ENCODE measurements around the gene STRA6.

STRA6 gene

GRCh38 chr15:74233851-74234597 is 31.4 kb upstream of the STRA6 start:
- Histone ChIP-seq H3K4me1 (ENCODE audit: insufficient read depth, low read length) (peaks cover 3% of the 10 kb centered on the region; the same call in 1 of the 2 replicates), H3K9ac (ENCODE audit: low read depth, low read length) (no peak overlapping the region), H3K36me3 (ENCODE audit: insufficient read depth, low read length) (no peaks in the 10 kb centered on the region), H3K9me3 (ENCODE audit: control insufficient read depth, insufficient read depth, low read length) (no peaks in the 10 kb centered on the region)

DNA sequence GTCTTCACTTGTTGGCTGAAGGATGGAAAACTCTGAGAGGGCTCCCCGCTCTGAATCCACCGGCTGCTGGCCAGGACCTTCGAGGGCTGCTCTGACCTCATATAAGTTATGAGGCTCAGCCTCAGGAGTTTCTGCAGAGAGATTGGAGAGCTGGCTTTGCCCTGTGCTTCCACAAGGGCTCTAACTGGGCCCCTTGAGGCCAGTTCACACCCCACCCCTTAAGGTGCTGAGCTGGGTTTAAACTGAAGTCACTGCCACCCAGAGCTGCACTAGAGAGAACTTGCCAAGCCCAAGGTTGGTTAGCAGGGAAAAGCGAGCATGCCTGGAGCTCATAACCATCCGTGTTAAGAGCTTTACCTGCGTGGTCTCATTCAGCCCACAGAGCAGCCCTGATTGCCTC is 30.8 kb upstream of the STRA6 start:
- H3K4me1 ChIP-seq (ENCODE audit: insufficient read depth, low read length) = peaks cover 2% of the 10 kb centered on the region; the same call in 1 of the 2 replicates
- H3K36me3 ChIP-seq (ENCODE audit: insufficient read depth, low read length) = no peaks in the 10 kb centered on the region
- no peaks in the 10 kb centered on the region for H3K9me3 ChIP-seq (ENCODE audit: control insufficient read depth, insufficient read depth, low read length)
- no peak overlapping the region for H3K9ac ChIP-seq (ENCODE audit: low read depth, low read length)

GRCh38 chr15:74231475-74231874 is 28.9 kb upstream of the STRA6 start:
- Histone ChIP-seq H3K9ac (ENCODE audit: low read depth, low read length) (no peak overlapping the region), H3K36me3 (ENCODE audit: insufficient read depth, low read length) (no peaks in the 10 kb centered on the region), H3K4me1 (ENCODE audit: insufficient read depth, low read length) (peaks cover 12% of the 10 kb centered on the region; the same call in 1 of the 2 replicates), H3K9me3 (ENCODE audit: control insufficient read depth, insufficient read depth, low read length) (no peaks in the 10 kb centered on the region)

GRCh38 chr15:74229686-74230085 is 27.1 kb upstream of the STRA6 start:
- Histone ChIP-seq H3K9me3 (ENCODE audit: control insufficient read depth, insufficient read depth, low read length) (no peaks in the 10 kb centered on the region), H3K36me3 (ENCODE audit: insufficient read depth, low read length) (no peaks in the 10 kb centered on the region), H3K4me1 (ENCODE audit: insufficient read depth, low read length) (peaks cover 16% of the 10 kb centered on the region), H3K9ac (ENCODE audit: low read depth, low read length) (no peak overlapping the region)

DNA sequence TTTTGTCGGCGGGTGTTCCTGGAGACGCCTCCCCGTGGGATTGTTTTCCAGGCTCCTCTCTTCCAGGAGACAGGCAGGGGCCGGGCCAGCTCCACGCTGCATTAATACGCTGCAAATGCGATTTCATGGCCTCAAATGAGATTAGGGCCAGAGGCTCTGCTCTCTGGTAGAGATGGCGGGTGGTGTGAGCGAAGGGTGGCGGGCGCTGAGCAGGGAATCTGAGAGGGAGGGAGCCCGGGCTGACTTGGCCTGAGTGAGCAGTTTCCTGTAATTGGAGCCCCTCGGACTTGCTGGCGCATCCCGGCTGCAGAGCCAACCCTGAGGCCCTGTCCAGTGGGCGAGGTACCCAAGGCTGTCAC is 26.1 kb upstream of the STRA6 start:
- Histone ChIP-seq H3K9ac (ENCODE audit: low read depth, low read length) (no peak overlapping the region), H3K9me3 (ENCODE audit: control insufficient read depth, insufficient read depth, low read length) (no peaks in the 10 kb centered on the region), H3K4me1 (ENCODE audit: insufficient read depth, low read length) (peaks cover 25% of the 10 kb centered on the region), H3K36me3 (ENCODE audit: insufficient read depth, low read length) (no peaks in the 10 kb centered on the region)

- Histone ChIP-seq H3K36me3 (ENCODE audit: insufficient read depth, low read length) (no peaks in the 10 kb centered on the region), H3K9ac (ENCODE audit: low read depth, low read length) (no peak overlapping the region), H3K9me3 (ENCODE audit: control insufficient read depth, insufficient read depth, low read length) (no peaks in the 10 kb centered on the region), H3K4me1 (ENCODE audit: insufficient read depth, low read length) (peaks cover 27% of the 10 kb centered on the region)
Measured at GRCh38 chr15:74227968-74228722, 25.6 kb upstream of the STRA6 start.

DNA sequence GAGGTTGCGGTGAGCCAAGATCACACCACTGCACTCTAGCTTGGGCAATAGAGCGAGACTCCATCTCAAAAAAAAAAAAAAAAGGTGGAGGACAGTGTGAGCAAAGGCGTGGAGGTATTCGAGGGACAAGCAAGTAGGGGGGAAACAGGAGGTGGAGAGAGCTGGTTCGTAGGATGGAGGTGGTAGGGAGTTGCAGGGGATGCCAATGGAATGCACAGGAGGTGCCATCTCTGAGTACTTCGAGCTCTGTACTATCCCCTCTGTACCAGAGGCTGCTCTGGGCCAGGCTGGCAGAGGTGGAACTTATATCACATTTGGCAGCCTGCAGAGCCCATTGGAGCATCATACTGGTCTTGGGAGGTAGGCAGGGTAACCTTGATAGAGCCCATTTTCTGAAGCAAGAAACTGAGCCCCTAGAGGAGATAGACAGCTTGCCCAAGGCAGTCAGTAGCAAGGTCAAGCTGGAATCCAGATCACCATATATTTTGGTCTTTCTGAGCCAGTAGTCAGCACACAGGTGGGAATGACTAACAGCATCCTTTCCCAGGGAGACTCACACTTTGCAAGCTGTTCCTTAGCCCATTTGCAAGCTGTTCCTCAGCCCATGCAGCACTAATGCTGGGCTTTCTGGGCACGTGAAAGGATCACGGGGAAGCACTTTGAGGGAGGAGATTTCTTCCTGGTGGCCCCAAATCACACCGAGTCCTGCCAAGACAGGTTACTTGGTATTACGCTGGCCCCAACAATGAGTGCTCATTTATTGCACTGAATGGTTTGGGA is 24.4 kb upstream of the STRA6 start:
- Histone ChIP-seq H3K9ac (ENCODE audit: low read depth, low read length) (no peak overlapping the region), H3K9me3 (ENCODE audit: control insufficient read depth, insufficient read depth, low read length) (no peaks in the 10 kb centered on the region), H3K4me1 (ENCODE audit: insufficient read depth, low read length) (peaks cover 36% of the 10 kb centered on the region), H3K36me3 (ENCODE audit: insufficient read depth, low read length) (no peaks in the 10 kb centered on the region)

- Histone ChIP-seq H3K9me3 (ENCODE audit: control insufficient read depth, insufficient read depth, low read length) (no peaks in the 10 kb centered on the region), H3K4me1 (ENCODE audit: insufficient read depth, low read length) (peaks cover 46% of the 10 kb centered on the region), H3K9ac (ENCODE audit: low read depth, low read length) (no peak overlapping the region), H3K36me3 (ENCODE audit: insufficient read depth, low read length) (no peaks in the 10 kb centered on the region)
Measured at GRCh38 chr15:74225928-74226327, 23.3 kb upstream of the STRA6 start.

DNA sequence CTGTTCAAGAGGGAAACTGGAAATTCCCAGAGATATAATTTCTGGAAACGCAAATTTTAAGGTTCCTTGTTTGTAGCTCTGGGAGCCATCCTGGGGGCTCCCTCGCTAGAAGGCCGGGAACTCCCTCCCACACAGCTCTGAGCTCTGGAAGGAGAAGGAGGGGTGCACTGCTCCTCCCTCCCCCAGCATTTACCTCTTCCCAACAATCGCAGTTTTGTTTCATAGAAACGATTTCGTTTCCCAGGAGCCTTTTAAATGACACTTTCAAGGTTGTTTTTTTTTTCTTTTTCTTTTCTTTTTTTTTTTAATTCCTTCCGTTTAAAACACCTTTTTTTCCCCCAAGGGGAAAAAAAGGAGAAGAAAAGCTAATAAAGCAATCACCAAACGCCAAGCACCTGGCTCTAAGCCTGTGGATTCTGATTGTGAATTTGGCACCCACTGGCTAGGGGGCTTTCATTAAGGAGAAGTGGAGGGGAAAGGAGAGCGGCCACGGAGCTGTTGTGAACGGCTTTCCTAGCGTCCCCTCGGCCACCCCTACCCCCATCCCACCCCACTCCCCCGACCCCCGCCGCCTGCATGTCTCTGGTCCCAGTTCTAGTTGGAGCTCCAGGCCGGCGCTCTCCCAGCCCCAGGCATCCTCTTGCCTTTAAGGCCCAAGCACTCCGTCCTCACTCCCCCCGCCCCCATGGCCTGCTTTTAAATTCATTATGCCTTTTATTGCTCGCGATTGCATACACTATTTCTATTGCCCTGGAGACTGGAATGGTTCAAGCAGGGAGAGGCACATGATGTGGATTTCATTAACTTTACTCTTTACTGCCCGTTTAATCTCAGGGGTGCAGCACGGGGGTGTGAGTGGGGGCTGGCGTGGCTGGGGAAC is 19.9 kb upstream of the STRA6 start:
- no peaks in the 10 kb centered on the region for H3K36me3 ChIP-seq (ENCODE audit: insufficient read depth, low read length)
- H3K9ac ChIP-seq (ENCODE audit: low read depth, low read length) = 0 out of 2 replicates have a peak overlapping the region, but pooled peaks have one; percentile 8
- H3K9me3 ChIP-seq (ENCODE audit: control insufficient read depth, insufficient read depth, low read length) = no peaks in the 10 kb centered on the region
- H3K4me1 ChIP-seq (ENCODE audit: insufficient read depth, low read length) = peaks cover 45% of the 10 kb centered on the region

DNA sequence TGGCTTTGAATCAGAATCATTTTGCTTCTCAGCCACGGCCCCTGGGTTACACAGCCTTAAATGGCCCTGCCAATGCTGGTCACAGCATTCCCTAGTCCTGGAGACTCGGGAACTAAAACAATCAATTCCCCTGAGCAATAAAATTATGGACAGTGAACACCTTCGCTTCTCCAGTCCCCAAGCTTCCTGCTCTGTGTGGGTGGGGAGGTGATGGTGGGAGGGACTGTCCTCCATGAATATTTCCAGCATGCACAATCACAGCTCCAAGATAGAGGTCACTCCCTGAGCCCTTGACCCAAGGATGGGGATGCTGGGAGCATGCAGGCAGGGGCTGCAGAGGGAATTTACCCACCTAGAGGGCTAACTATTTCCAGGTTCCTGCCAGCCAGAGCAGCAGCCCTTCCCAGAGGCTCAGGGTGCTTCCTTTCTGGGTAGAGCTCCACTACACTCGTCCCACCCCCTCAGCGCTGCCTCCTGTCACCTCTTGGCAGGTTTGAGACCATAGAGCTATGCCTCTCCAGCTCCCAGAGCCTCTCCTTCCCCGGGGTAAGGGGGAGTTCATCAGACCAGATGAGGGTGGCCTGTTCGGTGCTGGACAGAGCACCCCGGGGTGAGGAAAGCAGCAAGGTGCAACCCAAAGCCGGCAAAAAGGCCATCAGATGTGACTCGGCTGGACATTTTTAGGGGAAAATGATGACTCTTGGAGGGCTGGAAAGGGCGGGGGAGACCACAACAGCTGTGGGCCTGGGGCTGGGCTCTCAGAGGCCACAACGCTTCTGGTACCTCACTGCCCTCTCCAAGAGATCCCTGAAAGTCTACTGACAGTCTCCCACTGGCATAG is 19.0 kb upstream of the STRA6 start:
- no peaks in the 10 kb centered on the region for H3K9me3 ChIP-seq (ENCODE audit: control insufficient read depth, insufficient read depth, low read length)
- H3K4me1 ChIP-seq (ENCODE audit: insufficient read depth, low read length) = peaks cover 44% of the 10 kb centered on the region
- H3K36me3 ChIP-seq (ENCODE audit: insufficient read depth, low read length) = no peaks in the 10 kb centered on the region
- H3K9ac ChIP-seq (ENCODE audit: low read depth, low read length) = no peak overlapping the region

DNA sequence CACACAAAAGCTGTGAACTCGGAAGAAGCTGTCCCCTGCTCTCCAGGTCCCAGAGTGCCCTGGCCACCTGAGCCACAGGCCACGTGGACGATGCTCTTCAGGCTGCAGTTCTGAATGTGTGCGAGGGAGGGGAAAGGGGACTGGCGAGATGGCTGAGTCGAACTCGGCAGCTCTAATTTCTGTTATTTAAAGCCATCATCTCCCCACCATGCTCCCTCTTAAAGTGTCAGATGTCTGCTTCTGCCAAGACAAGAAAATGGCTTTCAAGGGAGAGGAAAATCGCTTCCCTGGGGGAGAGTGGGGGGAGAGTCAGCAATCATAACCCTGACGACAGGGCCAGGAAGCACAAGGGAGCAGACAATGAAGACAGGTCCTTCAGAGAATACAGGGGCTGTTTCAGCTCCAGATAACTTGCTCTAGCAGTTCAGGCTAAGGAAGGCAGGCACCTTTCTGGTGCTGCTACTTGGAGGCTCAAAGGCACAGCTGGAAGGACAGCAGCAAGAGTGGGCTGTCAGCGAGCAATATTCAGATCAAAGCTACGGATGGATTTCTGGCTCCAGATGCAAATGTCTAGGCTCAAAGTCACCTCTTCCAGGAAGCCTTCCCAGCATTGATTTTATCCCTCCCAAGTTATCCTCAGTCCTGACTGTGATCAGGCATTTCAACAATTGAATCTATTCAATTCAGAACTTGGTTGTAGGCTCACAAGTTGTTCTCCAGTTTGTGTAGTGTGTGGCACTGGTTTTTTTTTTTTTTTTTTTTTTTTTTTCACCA is 18.1 kb upstream of the STRA6 start:
- Histone ChIP-seq H3K9ac (ENCODE audit: low read depth, low read length) (no peak overlapping the region), H3K9me3 (ENCODE audit: control insufficient read depth, insufficient read depth, low read length) (no peaks in the 10 kb centered on the region), H3K36me3 (ENCODE audit: insufficient read depth, low read length) (no peaks in the 10 kb centered on the region), H3K4me1 (ENCODE audit: insufficient read depth, low read length) (peaks cover 50% of the 10 kb centered on the region)

GRCh38 chr15:74217907-74218885 is 15.6 kb upstream of the STRA6 start:
- Histone ChIP-seq H3K9me3 (ENCODE audit: control insufficient read depth, insufficient read depth, low read length) (no peaks in the 10 kb centered on the region), H3K9ac (ENCODE audit: low read depth, low read length) (no peak overlapping the region), H3K4me1 (ENCODE audit: insufficient read depth, low read length) (peaks cover 50% of the 10 kb centered on the region), H3K36me3 (ENCODE audit: insufficient read depth, low read length) (no peaks in the 10 kb centered on the region)
